ENCODE data around the gene CRADD. TPM values are rescaled to one million over a fixed set of nuclear protein-coding genes. Genes with fewer than 3 reads are reported as not detected.

The CRADD gene
- polyA plus RNA-seq, 1 of the 3 experiments (the other 2 are of a cell fraction): 13.6 TPM

DNA sequence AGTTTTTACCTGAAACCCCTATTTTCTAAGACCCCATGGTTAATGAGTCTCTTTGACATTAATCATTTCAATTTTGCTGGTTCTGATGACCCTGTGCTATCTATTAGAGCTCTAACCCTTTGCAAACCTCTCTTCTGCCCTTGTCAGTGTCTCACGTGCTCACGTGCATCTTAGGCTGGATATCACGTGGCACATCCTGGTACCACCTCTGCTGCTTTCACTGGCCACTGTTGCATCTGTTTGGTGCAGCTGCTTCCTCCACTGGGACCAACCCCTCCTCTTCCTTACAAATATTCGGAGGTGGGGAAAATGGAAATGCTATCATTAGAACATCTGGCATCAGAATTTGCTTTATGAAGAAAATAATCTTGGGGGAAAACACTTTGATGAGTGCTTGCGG, 119.6 kb downstream of the CRADD start:
- no peak for DNase-seq
- CTCF ChIA-PET: interaction anchor here (1.0 to 1.2 kb wide), 2 partner anchors 12 to 305 kb away, joined by 3 read pairs; no protein-coding TSS in a partner anchor
- Histone ChIP-seq H2AFZ (ENCODE audit: low read depth) (no peak overlapping the region), H3K4me2 (no peak overlapping the region), H3F3A (replicated peaks; ENCODE audit: insufficient read depth) (peaks cover under 1% of the 10 kb centered on the region), H3K9me3 (no peaks in the 10 kb centered on the region), H3K27me3 (ENCODE audit: insufficient read depth) (no peaks in the 10 kb centered on the region), H3K79me2 (ENCODE audit: insufficient read depth) (no peaks in the 10 kb centered on the region), H3K27ac (ENCODE audit: low read depth in 2 of 2, low read length in 1 of 2) (no peak overlapping the region), H3K9me2 (no peaks in the 10 kb centered on the region), H4K20me1 (ENCODE audit: insufficient read depth) (no peaks in the 10 kb centered on the region), H3K4me3 (ENCODE audit: low read depth in 2 of 2, low read length in 1 of 2) (no peak overlapping the region), H3K9ac (no peak overlapping the region), H3K36me3 (replicated peaks in 1 of 2; ENCODE audit: control insufficient read depth in 1 of 2, insufficient read depth in 2 of 2, low read length in 1 of 2) (no peaks in the 10 kb centered on the region), H3K4me1 (ENCODE audit: control insufficient read depth in 1 of 2, insufficient read depth in 2 of 2, low read depth in 1 of 2, low read length in 1 of 2) (no peaks in the 10 kb centered on the region)
- 94% methylated on average over 5 of the region's 5 CpGs for WGBS (ENCODE audit: low lambda C conversion rate)
- TF ChIP-seq, protein P1, sequence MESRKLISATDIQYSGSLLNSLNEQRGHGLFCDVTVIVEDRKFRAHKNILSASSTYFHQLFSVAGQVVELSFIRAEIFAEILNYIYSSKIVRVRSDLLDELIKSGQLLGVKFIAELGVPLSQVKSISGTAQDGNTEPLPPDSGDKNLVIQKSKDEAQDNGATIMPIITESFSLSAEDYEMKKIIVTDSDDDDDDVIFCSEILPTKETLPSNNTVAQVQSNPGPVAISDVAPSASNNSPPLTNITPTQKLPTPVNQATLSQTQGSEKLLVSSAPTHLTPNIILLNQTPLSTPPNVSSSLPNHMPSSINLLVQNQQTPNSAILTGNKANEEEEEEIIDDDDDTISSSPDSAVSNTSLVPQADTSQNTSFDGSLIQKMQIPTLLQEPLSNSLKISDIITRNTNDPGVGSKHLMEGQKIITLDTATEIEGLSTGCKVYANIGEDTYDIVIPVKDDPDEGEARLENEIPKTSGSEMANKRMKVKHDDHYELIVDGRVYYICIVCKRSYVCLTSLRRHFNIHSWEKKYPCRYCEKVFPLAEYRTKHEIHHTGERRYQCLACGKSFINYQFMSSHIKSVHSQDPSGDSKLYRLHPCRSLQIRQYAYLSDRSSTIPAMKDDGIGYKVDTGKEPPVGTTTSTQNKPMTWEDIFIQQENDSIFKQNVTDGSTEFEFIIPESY (IDR thresholded peaks at IDR 0.05; ENCODE audit: borderline replicate concordance, low read depth): no peak
- TF ChIP-seq, protein P2, sequence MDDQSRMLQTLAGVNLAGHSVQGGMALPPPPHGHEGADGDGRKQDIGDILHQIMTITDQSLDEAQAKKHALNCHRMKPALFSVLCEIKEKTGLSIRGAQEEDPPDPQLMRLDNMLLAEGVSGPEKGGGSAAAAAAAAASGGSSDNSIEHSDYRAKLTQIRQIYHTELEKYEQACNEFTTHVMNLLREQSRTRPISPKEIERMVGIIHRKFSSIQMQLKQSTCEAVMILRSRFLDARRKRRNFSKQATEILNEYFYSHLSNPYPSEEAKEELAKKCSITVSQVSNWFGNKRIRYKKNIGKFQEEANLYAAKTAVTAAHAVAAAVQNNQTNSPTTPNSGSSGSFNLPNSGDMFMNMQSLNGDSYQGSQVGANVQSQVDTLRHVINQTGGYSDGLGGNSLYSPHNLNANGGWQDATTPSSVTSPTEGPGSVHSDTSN (IDR thresholded peaks at IDR 0.05): no peak
- TF ChIP-seq TCF12 (IDR thresholded peaks at IDR 0.05) (no peak), EZH2phosphoT487 (IDR thresholded peaks at IDR 0.05; ENCODE audit: borderline replicate concordance, low read depth) (no peak), POLR2AphosphoS5 (IDR thresholded peaks at IDR 0.05; ENCODE audit: low read depth, low read length) (no peak), EP300 (IDR thresholded peaks at IDR 0.05; ENCODE audit: borderline replicate concordance in 1 of 2, low read depth in 1 of 2, low read length in 1 of 2) (no peak), RAD21 (IDR thresholded peaks at IDR 0.05; ENCODE audit: low read length) (no peak), CHD2 (IDR thresholded peaks at IDR 0.05; ENCODE audit: low read length, partially characterized antibody) (no peak), NFIC (IDR thresholded peaks at IDR 0.05; ENCODE audit: borderline replicate concordance) (no peak), MXI1 (IDR thresholded peaks at IDR 0.05; ENCODE audit: low read depth, low read length) (no peak), FOSL2 (IDR thresholded peaks at IDR 0.05; ENCODE audit: borderline replicate concordance, low read depth) (no peak), FOXJ3 (CRISPR knock-in tag; IDR thresholded peaks at IDR 0.05) (no peak), RCOR1 (IDR thresholded peaks at IDR 0.05; ENCODE audit: low read length) (no peak)
- TF ChIP-seq, protein P3, sequence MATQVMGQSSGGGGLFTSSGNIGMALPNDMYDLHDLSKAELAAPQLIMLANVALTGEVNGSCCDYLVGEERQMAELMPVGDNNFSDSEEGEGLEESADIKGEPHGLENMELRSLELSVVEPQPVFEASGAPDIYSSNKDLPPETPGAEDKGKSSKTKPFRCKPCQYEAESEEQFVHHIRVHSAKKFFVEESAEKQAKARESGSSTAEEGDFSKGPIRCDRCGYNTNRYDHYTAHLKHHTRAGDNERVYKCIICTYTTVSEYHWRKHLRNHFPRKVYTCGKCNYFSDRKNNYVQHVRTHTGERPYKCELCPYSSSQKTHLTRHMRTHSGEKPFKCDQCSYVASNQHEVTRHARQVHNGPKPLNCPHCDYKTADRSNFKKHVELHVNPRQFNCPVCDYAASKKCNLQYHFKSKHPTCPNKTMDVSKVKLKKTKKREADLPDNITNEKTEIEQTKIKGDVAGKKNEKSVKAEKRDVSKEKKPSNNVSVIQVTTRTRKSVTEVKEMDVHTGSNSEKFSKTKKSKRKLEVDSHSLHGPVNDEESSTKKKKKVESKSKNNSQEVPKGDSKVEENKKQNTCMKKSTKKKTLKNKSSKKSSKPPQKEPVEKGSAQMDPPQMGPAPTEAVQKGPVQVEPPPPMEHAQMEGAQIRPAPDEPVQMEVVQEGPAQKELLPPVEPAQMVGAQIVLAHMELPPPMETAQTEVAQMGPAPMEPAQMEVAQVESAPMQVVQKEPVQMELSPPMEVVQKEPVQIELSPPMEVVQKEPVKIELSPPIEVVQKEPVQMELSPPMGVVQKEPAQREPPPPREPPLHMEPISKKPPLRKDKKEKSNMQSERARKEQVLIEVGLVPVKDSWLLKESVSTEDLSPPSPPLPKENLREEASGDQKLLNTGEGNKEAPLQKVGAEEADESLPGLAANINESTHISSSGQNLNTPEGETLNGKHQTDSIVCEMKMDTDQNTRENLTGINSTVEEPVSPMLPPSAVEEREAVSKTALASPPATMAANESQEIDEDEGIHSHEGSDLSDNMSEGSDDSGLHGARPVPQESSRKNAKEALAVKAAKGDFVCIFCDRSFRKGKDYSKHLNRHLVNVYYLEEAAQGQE (IDR thresholded peaks at IDR 0.05; ENCODE audit: low read depth, low read length): no peak
- TF ChIP-seq, protein P4, sequence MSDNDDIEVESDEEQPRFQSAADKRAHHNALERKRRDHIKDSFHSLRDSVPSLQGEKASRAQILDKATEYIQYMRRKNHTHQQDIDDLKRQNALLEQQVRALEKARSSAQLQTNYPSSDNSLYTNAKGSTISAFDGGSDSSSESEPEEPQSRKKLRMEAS (IDR thresholded peaks at IDR 0.05; ENCODE audit: low read depth): no peak
- POLR2A ChIA-PET: no interaction called here
